Activated CD8-positive, alpha-beta memory T cell treated with anti-CD3 and anti-CD28 coated beads, Interleukin-2, amount 50 U/mL, for 4 hours (primary cell): ENCODE data around the gene FCSK.

Source experiments
- DNase-seq: peaks from one replicate; pipeline ENCODE4 v3.0.0-alpha.2; 2020

The FCSK gene

GRCh38 chr16:70480127-70481105, 26.0 kb downstream of the FCSK start:
- DNase-seq: no peak

DNA sequence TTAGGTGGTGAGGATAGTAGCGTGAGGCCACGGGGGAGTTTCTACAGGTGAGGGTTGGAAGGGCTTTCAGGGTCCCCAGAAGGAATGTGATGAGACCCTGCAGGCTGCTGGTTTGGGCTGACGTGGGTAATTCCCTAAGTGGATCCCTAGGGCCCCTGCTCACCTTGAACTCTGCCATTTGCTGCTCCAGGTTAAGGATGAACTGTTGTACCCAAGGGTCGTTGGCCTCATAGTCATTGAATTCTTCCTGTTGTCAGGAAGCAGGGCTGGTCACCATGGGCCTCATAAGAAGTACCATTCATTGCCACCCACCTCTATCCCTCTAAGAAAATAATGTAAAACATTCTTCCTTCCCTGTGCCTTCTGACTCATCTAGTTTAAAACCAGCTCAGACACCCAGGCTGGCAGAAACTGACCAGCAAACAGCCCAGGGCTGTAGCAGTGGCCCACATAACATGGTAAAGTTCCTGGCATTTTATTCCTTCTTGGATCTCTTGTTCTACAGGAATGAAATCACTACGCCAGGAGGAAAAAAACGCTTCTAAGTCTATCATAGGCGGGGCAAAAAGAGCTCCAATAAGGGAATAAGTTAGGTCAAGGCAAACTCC, 27.6 kb downstream of the FCSK start:
- DNase-seq: no peak

- DNase-seq: no peak
Measured at GRCh38 chr16:70482624-70483023, 28.2 kb downstream of the FCSK start.

- DNase-seq: no peak
Measured at GRCh38 chr16:70483426-70483825, 29.0 kb downstream of the FCSK start.

DNA sequence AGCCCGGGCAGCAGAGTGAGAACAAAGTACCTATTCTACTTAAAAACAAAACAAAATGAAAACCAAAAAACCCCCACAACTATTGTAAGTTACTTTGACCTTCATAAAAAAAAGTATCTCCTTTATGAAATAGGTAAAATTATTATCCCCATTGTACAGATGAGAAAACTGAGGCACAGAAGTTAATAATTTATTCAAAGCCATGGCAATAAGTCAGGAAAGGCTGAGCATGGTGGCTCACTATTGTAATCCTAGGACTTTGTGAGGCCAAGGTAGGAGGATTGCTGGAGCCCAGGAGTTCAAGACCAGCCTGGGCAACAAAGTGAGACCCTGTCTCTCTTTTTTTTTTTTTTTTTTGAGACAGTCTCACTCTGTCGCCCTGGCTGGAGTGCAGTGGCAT, 30.5 kb downstream of the FCSK start:
- no peak for DNase-seq

DNA sequence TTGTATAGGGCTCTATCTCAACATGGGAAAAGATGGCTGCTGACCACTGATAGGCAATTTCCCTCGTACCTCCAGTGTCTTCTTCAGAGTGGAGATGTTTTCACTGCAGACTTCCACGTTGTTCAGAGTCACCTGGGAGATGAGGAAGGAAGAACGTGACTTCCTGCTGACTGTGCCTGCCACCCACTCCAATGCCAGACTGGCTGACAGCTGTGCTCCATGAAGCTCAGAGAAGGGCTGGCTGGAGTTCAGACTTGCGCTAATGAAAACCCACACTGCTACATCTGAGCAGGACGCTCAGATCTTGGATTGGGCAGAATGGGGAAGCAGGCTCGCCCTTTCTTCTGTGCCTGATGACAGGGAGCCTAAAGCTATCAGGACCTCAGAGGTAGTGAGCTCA, 35.9 kb downstream of the FCSK start:
- no peak for DNase-seq

DNA sequence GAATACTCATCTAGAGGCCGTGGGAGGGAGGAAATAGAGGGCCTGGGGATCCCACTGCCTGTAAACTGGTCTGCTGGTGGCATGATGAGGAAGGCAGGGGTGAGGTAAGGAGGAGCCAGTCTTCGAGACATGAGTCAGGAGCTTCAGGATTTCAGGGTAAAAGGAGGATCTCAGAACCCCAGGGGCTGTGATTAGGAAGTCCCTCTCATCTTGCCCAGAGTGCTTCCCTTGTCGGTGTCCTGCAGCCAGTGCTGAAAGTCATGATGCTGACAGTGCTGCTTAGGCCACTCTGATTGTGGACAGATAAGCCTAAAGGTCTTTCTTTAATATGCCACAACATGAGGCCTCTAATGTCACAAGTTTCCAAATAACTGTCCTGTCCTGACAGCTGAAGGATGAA, 39.4 kb downstream of the FCSK start:
- DNase-seq: no peak

GRCh38 chr16:70494202-70494770, 39.9 kb downstream of the FCSK start:
- DNase-seq: no peak

DNA sequence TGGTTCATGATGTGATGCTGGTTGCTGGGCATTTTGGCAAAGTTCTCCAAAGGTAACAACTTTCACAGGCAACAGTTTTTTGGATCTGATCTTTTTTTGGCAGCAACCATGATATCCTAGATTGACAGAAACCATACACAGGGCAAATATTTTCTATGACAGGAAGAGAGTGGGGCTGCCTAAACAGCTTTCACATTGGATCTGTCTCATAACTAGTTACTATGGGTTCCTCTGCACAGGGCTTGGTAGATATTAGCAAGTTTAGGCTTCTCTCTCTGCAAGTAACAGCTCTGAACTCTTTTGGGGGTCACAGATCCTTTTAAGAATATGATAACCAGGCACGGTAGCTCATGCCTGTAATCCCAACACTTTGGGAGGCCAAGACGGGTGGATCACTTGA, 40.4 kb downstream of the FCSK start:
- no peak for DNase-seq

- no peak for DNase-seq
Measured at GRCh38 chr16:70495425-70496182, 41.2 kb downstream of the FCSK start.

- no peak for DNase-seq
Measured at GRCh38 chr16:70496513-70496912, 42.1 kb downstream of the FCSK start.

- no peak for DNase-seq
Measured at GRCh38 chr16:70508752-70509151, 54.4 kb downstream of the FCSK start.

DNA sequence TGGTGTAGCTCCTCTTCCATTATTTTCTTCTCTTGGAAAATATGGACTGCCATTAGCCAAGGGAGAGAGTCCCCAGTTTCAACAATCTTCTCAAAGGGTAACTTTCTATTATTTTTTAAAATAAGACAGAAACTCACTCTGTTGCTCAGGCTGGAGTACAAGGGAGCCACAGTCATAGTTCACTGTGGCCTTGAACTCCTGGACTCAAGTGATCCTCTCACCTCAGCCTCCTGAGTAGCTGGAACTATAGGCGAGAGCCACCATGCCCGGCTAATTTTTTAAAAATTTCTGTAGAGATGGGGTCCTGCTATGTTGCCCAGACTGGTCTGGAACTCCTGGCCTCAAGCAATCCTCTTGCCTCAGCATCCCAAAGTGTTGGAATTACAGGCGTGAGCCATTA, 55.8 kb downstream of the FCSK start:
- DNase-seq: no peak

GRCh38 chr16:70511833-70512232, 57.4 kb downstream of the FCSK start:
- DNase-seq: no peak

DNA sequence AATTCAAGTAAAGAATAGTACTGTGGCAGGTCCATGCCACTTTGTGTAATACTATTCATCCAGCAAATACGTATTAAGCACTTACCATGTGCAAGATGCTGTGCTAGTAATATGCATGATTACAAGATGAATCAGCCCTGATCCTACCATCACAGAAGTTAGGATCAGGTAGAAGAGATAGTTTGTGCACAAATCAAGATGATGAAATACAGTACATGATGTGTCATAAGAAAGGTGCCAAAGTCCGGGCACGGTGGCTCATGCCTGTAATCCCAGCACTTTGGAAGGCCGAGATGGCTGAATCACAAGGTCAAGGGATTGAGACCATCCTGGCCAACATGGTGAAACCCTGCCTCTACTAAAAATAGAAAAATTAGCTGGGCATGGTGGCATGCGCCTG, 58.1 kb downstream of the FCSK start:
- no peak for DNase-seq

DNA sequence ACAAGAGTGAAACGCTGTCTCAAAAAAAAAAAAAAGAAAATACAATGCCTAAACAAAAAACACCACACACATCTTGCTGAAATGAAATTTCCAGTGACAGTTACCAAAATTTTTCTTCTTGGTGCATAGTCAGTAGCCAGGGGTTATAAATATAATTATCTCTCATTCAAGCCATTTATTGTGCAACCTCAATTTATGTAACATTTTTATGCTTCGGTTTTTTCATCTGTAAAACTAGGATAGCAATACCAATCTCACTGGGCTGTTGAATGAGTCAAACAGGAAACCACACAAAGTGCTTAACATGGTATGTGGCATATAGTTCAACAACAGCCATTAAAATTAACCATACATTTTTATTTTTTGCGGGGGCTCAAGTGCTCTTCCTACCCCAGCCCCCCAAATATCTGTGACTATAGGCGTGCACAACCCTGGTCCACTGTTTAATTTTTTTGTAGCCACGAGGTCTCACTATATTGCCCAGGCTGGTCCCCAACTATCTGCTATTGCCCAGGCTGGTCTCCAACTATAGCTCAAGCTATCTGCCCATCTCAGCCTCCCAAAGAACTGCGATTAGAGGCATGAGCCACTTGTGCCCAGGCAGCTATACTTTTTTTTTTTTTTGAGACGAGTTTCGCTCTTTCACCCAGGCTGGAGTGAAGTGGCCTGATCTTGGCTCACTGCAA, 66.4 kb downstream of the FCSK start:
- DNase-seq: no peak

GRCh38 chr16:70522216-70523075, 68.1 kb downstream of the FCSK start:
- DNase-seq: no peak

GRCh38 chr16:70523076-70523742, 68.8 kb downstream of the FCSK start, which contains the start of gene COG4:
COG4 (minus strand) TSS chr16:70523554; CDS start chr16:70523543, 11 bp downstream.
- DNase-seq: peak; percentile 90

GRCh38 chr16:70523743-70524398, 69.5 kb downstream of the FCSK start, which contains the start of gene SF3B3:
SF3B3 (plus strand) TSS chr16:70523816; CDS start chr16:70526657, 2,841 bp downstream.
- DNase-seq: no peak

DNA sequence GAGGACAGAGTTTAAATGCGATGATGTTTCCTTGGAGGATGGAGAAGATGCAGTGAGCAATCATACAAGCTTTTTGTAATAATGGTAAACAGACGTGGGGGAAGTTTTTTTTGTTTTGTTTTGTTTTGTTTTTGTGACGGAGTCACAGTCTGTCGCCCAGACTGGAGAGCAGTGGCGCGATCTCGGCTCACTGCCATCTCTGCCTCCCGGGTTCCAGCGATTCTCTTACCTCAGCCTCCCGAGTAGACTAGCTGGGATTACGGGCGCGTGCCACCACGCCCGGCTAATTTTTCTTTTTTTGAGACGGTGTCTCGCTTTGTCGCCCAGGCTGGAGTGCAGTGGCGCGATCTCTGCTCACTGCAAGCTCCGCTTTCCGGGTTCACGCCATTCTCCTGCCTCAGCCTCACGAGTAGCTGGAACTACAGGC, 70.0 kb downstream of the FCSK start:
- peak; percentile 14 for DNase-seq
